GM12878 (cell line): ENCODE data around the gene COL15A1. TPM values are rescaled to one million over a fixed set of nuclear protein-coding genes. Genes with fewer than 3 reads are reported as not detected.

ENCODE experiments used
- ATAC-seq: fragments of 200-7000 bp; cut with Tn5 transposase; 3 replicates; pipeline ENCODE4 v1.9.1; 2020; ENCODE audit warnings: mild to moderate bottlenecking, moderate library complexity
- BruUV-seq: library from RNA; stranded (reverse); fragments of 400-500 nt; replicated peaks from 2 replicates; lab custom pipeline; 2021; lab: Mats Ljungman, UMichigan
- CTCF ChIA-PET: fragments of 300-600 bp; sonication (Branson Sonifier 250); formaldehyde crosslinking; extraction: SDS; loops from one replicate; lab custom pipeline; 2021; ENCODE audit warnings: inconsistent platforms; lab: Yijun Ruan, JAX
- POLR2A ChIA-PET: fragments of 350-600 bp; formaldehyde crosslinking; extraction: SDS; loops from one replicate; lab custom pipeline; 2021; ENCODE audit warnings: inconsistent platforms; lab: Charles Lee
- RAD21 ChIA-PET: fragments of 300-600 bp; sonication (Branson Sonifier 250); formaldehyde crosslinking; loops from one replicate; lab custom pipeline; 2023; ENCODE audit warnings: antibody characterized with exemption; ENCODE audit not compliant: unreplicated experiment; lab: Charles Lee
- SMC1A ChIA-PET: fragments of 300-600 bp; sonication (Branson Sonifier 250); formaldehyde crosslinking; loops from one replicate; lab custom pipeline; 2023; ENCODE audit not compliant: unreplicated experiment, uncharacterized antibody; lab: Charles Lee
- DNase-seq: peaks from one replicate; pipeline ENCODE4 v3.0.0-alpha.2; 2011; ENCODE audit warnings: low read depth, low spot score
- FAIRE-seq: peaks from 3 replicates; lab custom pipeline; 2011; peaks lifted over from hg19 to GRCh38; lab: Jason Lieb, UNC
- H2AFZ ChIP-seq: 2 replicates; pipeline ENCODE4 v1.6.0; 2011; ENCODE audit warnings: low read depth, low read length, control low read depth; ENCODE audit not compliant: control insufficient read depth
- H3K27ac ChIP-seq: 2 replicates; pipeline ENCODE4 v1.5.1; 2011; ENCODE audit warnings: control low read depth; ENCODE audit not compliant: control insufficient read depth, insufficient read depth
- H3K27me3 ChIP-seq, 2 experiments: replicated peaks in 1 of 2; 2 replicates each; pipeline versions ENCODE4 v1.6.0 to v1.6.1; 2011; ENCODE audit warnings: low read length in 1 of 2; ENCODE audit not compliant: control insufficient read depth in 2 of 2, insufficient read depth in 2 of 2
- H3K36me3 ChIP-seq, 2 experiments: 2 replicates each; pipeline ENCODE4 v1.5.1; 2011; ENCODE audit warnings: low read length in 1 of 2; ENCODE audit not compliant: control insufficient read depth in 2 of 2, insufficient read depth in 2 of 2
- H3K4me1 ChIP-seq: 2 replicates; pipeline ENCODE4 v1.6.1; 2011; ENCODE audit warnings: mild to moderate bottlenecking, low read length, moderate library complexity, mixed read lengths; ENCODE audit not compliant: control insufficient read depth, insufficient read depth
- H3K4me2 ChIP-seq: 2 replicates; pipeline ENCODE4 v1.6.0; 2011; ENCODE audit warnings: control low read depth; ENCODE audit not compliant: control insufficient read depth, insufficient read depth
- H3K4me3 ChIP-seq: fragments of 200-600 bp; sonication (generic); 2 replicates; pipeline ENCODE4 v1.5.1; 2016
- H3K79me2 ChIP-seq: 2 replicates; pipeline ENCODE4 v1.6.0; 2011; ENCODE audit warnings: low read length; ENCODE audit not compliant: control insufficient read depth, insufficient read depth
- H3K9ac ChIP-seq: 2 replicates; pipeline ENCODE4 v1.8.0; 2011; ENCODE audit warnings: low read length, control low read depth, mixed read lengths; ENCODE audit not compliant: control insufficient read depth, insufficient read depth
- H3K9me3 ChIP-seq: replicated peaks from 3 replicates; pipeline ENCODE4 v1.5.1; 2011; ENCODE audit warnings: mild to moderate bottlenecking, low read length; ENCODE audit not compliant: control insufficient read depth, insufficient read depth
- H4K20me1 ChIP-seq: 2 replicates; pipeline ENCODE4 v1.6.0; 2011; ENCODE audit not compliant: control insufficient read depth, insufficient read depth
- BMI1 ChIP-seq: fragments of 450-650 bp; IDR thresholded peaks from 2 replicates; pipeline ENCODE4 v1.6.1; 2016; ENCODE audit warnings: mild to moderate bottlenecking, moderate library complexity, borderline replicate concordance
- CBX3 ChIP-seq: fragments of 200-600 bp; sonication (generic); IDR thresholded peaks from 2 replicates; pipeline ENCODE4 v1.6.1; 2016; ENCODE audit warnings: low read depth, borderline replicate concordance
- EGR1 ChIP-seq, 2 experiments: IDR thresholded peaks; 1 replicate in 1 of 2; 2 replicates in 1 of 2; pipeline ENCODE4 v1.6.1; 2011 to 2012; ENCODE audit warnings: low read depth in 2 of 2, low read length in 2 of 2, borderline replicate concordance in 1 of 2, mild to moderate bottlenecking in 1 of 2, moderate library complexity in 1 of 2
- ETV6 ChIP-seq, 2 experiments: fragments of 450-650 bp in 1 of 2; IDR thresholded peaks in 1 of 2; conservative IDR thresholded peaks in 1 of 2; 2 replicates each; pipeline ENCODE4 v1.6.1; 2014; ENCODE audit warnings: antibody characterized with exemption in 1 of 2, borderline replicate concordance in 1 of 2, low read depth in 1 of 2, mild to moderate bottlenecking in 1 of 2, moderate library complexity in 1 of 2
- GABPA ChIP-seq: IDR thresholded peaks from 2 replicates; pipeline ENCODE4 v1.6.1; 2014; ENCODE audit warnings: antibody characterized with exemption, low read depth, mild to moderate bottlenecking, inconsistent platforms
- RB1 ChIP-seq: fragments of 450-650 bp; formaldehyde crosslinking; IDR thresholded peaks from 2 replicates; pipeline ENCODE4 v1.6.1; 2017; ENCODE audit warnings: mild to moderate bottlenecking, borderline replicate concordance
- RBBP5 ChIP-seq: fragments of 200-600 bp; sonication (generic); conservative IDR thresholded peaks from 2 replicates; pipeline ENCODE4 v1.6.1; 2016
- SMAD5 ChIP-seq: IDR thresholded peaks from 2 replicates; pipeline ENCODE4 v1.6.1; 2016; ENCODE audit warnings: antibody characterized with exemption, low read depth
- SP1 ChIP-seq: IDR thresholded peaks from one replicate; pipeline ENCODE4 v1.6.1; 2011; ENCODE audit warnings: low read depth, low read length
- WGBS: methylation state at CpG from one replicate; pipeline ENCODE4 v1.1.6; 2016; ENCODE audit warnings: low lambda C conversion rate; ENCODE audit not compliant: insufficient replicate concordance, insufficient coverage; ENCODE audit errors: missing lambda C conversion rate; 5-methylcytosine and 5-hydroxymethylcytosine counted together
- in situ Hi-C: fragments of 300-500 bp; cut with MboI; formaldehyde crosslinking; loops from 9 replicates; pipeline ENCODE4 v1.14.3; 2018; ENCODE audit warnings: mixed read lengths
- intact Hi-C: fragments of 100-400 bp; cut with micrococcal nuclease; formaldehyde crosslinking; loops from one replicate; pipeline ENCODE4 v1.14.2; 2022; ENCODE audit not compliant: unreplicated experiment
- polyA plus RNA-seq, 11 experiments: library from polyadenylated mRNA; depleted of rRNA in 4 of 11; unstranded in 6 of 11; stranded (reverse) in 5 of 11; fragments of >200 nt; fragmentation: Nextera tagmentation in 4 of 11; fragmentation: Illumina TruSeq in 1 of 11; extraction: Ambion mirVana in 4 of 11; extraction: Trizol in 1 of 11; gene quantifications; 1 replicate in 1 of 11; 2 replicates in 10 of 11; pipeline versions ENCODE4 v1.2.1 to v1.2.3, GENCODE V29; 2011 to 2016; ENCODE audit warnings: inconsistent platforms in 2 of 11, missing spikeins in 2 of 11, low read depth in 1 of 11
- total RNA-seq, 4 experiments: library from RNA; depleted of rRNA in 3 of 4; stranded (reverse); fragments of >200 nt in 3 of 4; fragmentation: Illumina TruSeq in 1 of 4; extraction: Trizol in 1 of 4; gene quantifications; 2 replicates each; pipeline versions ENCODE4 v1.2.1 to v1.2.3, GENCODE V29; 2013 to 2021
- TF ChIP-seq, protein P1 (sequence below): fragments of 450-650 bp; IDR thresholded peaks from 2 replicates; pipeline ENCODE4 v1.6.1; 2017; ENCODE audit warnings: mild to moderate bottlenecking, moderate library complexity
- TF ChIP-seq, protein P2 (sequence below): fragments of 450-650 bp; IDR thresholded peaks from 2 replicates; pipeline ENCODE4 v1.6.1; 2017; ENCODE audit warnings: mild to moderate bottlenecking
- TF ChIP-seq, protein P3 (sequence below): IDR thresholded peaks from 2 replicates; pipeline ENCODE4 v1.6.1; 2012; ENCODE audit warnings: improper control_type of control experiment, low read depth, low read length; ENCODE audit not compliant: insufficient replicate concordance

The COL15A1 gene
- total and polyA plus RNA-seq, 10 of the 15 experiments (the other 5 are each of a cell fraction or from before 2014, with no cell fraction given), result 0.01 to 0.28 (median 0.06) TPM; not detected in 2

GRCh38 chr9:99015448-99015847 lies 71.7 kb downstream of the COL15A1 start:
- no peaks in the 10 kb centered on the region; the same call in 1 of the 3 replicates for H3K9me3 ChIP-seq
- no peak for ATAC-seq
- H3K27ac ChIP-seq, result no peak overlapping the region
- BruUV-seq, result no TSS peak
- H2AFZ ChIP-seq, result no peak overlapping the region
- in situ Hi-C loops (no loop called here), intact Hi-C loops (no loop called here)
- WGBS, result 11% methylated on average over 3 of the region's 3 CpGs
- CTCF ChIA-PET, result interaction anchor here (2.9 to 6.6 kb wide), 2 partner anchors 16 to 125 kb away, joined by 13 to 62 read pairs; no protein-coding TSS in a partner anchor
- H3K79me2 ChIP-seq, result no peaks in the 10 kb centered on the region
- POLR2A ChIA-PET, result no interaction called here
- no peak overlapping the region for H3K9ac ChIP-seq
- no peak for FAIRE-seq
- RAD21 ChIA-PET, result interaction anchor here (0.9 to 2.5 kb wide), 2 partner anchors 14 to 124 kb away, joined by 4 to 6 read pairs; no protein-coding TSS in a partner anchor
- H3K27me3 ChIP-seq, result no peaks in the 10 kb centered on the region
- no peaks in the 10 kb centered on the region for H3K4me1 ChIP-seq
- no peak overlapping the region for H3K4me3 ChIP-seq
- H3K36me3 ChIP-seq, result no peaks in the 10 kb centered on the region
- SMC1A ChIA-PET, result no interaction called here
- no peak overlapping the region for H3K4me2 ChIP-seq
- no peaks in the 10 kb centered on the region for H4K20me1 ChIP-seq
- no peak for DNase-seq
- TF ChIP-seq RB1, result no peak
- TF ChIP-seq, protein P1, sequence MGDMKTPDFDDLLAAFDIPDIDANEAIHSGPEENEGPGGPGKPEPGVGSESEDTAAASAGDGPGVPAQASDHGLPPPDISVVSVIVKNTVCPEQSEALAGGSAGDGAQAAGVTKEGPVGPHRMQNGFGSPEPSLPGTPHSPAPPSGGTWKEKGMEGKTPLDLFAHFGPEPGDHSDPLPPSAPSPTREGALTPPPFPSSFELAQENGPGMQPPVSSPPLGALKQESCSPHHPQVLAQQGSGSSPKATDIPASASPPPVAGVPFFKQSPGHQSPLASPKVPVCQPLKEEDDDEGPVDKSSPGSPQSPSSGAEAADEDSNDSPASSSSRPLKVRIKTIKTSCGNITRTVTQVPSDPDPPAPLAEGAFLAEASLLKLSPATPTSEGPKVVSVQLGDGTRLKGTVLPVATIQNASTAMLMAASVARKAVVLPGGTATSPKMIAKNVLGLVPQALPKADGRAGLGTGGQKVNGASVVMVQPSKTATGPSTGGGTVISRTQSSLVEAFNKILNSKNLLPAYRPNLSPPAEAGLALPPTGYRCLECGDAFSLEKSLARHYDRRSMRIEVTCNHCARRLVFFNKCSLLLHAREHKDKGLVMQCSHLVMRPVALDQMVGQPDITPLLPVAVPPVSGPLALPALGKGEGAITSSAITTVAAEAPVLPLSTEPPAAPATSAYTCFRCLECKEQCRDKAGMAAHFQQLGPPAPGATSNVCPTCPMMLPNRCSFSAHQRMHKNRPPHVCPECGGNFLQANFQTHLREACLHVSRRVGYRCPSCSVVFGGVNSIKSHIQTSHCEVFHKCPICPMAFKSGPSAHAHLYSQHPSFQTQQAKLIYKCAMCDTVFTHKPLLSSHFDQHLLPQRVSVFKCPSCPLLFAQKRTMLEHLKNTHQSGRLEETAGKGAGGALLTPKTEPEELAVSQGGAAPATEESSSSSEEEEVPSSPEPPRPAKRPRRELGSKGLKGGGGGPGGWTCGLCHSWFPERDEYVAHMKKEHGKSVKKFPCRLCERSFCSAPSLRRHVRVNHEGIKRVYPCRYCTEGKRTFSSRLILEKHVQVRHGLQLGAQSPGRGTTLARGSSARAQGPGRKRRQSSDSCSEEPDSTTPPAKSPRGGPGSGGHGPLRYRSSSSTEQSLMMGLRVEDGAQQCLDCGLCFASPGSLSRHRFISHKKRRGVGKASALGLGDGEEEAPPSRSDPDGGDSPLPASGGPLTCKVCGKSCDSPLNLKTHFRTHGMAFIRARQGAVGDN, result no peak
- no peak for TF ChIP-seq EGR1 (IDR thresholded peaks at IDR 0.05; ENCODE audit: borderline replicate concordance in 1 of 2, low read depth in 2 of 2, low read length in 2 of 2)
- TF ChIP-seq, protein P2, sequence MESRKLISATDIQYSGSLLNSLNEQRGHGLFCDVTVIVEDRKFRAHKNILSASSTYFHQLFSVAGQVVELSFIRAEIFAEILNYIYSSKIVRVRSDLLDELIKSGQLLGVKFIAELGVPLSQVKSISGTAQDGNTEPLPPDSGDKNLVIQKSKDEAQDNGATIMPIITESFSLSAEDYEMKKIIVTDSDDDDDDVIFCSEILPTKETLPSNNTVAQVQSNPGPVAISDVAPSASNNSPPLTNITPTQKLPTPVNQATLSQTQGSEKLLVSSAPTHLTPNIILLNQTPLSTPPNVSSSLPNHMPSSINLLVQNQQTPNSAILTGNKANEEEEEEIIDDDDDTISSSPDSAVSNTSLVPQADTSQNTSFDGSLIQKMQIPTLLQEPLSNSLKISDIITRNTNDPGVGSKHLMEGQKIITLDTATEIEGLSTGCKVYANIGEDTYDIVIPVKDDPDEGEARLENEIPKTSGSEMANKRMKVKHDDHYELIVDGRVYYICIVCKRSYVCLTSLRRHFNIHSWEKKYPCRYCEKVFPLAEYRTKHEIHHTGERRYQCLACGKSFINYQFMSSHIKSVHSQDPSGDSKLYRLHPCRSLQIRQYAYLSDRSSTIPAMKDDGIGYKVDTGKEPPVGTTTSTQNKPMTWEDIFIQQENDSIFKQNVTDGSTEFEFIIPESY, result no peak
- TF ChIP-seq, protein P3, sequence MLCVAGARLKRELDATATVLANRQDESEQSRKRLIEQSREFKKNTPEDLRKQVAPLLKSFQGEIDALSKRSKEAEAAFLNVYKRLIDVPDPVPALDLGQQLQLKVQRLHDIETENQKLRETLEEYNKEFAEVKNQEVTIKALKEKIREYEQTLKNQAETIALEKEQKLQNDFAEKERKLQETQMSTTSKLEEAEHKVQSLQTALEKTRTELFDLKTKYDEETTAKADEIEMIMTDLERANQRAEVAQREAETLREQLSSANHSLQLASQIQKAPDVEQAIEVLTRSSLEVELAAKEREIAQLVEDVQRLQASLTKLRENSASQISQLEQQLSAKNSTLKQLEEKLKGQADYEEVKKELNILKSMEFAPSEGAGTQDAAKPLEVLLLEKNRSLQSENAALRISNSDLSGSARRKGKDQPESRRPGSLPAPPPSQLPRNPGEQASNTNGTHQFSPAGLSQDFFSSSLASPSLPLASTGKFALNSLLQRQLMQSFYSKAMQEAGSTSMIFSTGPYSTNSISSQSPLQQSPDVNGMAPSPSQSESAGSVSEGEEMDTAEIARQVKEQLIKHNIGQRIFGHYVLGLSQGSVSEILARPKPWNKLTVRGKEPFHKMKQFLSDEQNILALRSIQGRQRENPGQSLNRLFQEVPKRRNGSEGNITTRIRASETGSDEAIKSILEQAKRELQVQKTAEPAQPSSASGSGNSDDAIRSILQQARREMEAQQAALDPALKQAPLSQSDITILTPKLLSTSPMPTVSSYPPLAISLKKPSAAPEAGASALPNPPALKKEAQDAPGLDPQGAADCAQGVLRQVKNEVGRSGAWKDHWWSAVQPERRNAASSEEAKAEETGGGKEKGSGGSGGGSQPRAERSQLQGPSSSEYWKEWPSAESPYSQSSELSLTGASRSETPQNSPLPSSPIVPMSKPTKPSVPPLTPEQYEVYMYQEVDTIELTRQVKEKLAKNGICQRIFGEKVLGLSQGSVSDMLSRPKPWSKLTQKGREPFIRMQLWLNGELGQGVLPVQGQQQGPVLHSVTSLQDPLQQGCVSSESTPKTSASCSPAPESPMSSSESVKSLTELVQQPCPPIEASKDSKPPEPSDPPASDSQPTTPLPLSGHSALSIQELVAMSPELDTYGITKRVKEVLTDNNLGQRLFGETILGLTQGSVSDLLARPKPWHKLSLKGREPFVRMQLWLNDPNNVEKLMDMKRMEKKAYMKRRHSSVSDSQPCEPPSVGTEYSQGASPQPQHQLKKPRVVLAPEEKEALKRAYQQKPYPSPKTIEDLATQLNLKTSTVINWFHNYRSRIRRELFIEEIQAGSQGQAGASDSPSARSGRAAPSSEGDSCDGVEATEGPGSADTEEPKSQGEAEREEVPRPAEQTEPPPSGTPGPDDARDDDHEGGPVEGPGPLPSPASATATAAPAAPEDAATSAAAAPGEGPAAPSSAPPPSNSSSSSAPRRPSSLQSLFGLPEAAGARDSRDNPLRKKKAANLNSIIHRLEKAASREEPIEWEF, result no peak
- no peak for TF ChIP-seq RBBP5
- no peak for TF ChIP-seq BMI1
- no peak for TF ChIP-seq GABPA
- TF ChIP-seq CBX3, result no peak
- TF ChIP-seq SMAD5, result no peak
- no peak for TF ChIP-seq SP1
- TF ChIP-seq ETV6 (conservative IDR thresholded peaks at IDR 0.05 in 1 of 2, IDR thresholded peaks at IDR 0.05 in 1 of 2; ENCODE audit: borderline replicate concordance in 1 of 2, low read depth in 1 of 2), result no peak
